GM20431 (cell line): ENCODE results near the gene LNX1.

Source experiments
- in situ Hi-C: fragments of 300-500 bp; cut with MseI, MboI; formaldehyde crosslinking; loops from one replicate; pipeline ENCODE4 v1.15.0; 2020; ENCODE audit warnings: low sequenced_read_pairs; ENCODE audit not compliant: unreplicated experiment

Gene LNX1

GRCh38 chr4:53505947-53506346 is 85.3 kb downstream of the LNX1 start:
- in situ Hi-C loops, result no loop called here

GRCh38 chr4:53502094-53502493 is 89.2 kb downstream of the LNX1 start:
- in situ Hi-C loops, result no loop called here

- in situ Hi-C loops, result no loop called here
Observed at GRCh38 chr4:53501561-53501960, 89.7 kb downstream of the LNX1 start.

GRCh38 chr4:53500546-53500945 is 90.7 kb downstream of the LNX1 start:
- in situ Hi-C loops, result no loop called here

- in situ Hi-C loops, result no loop called here
Observed at GRCh38 chr4:53499791-53500190, 91.5 kb downstream of the LNX1 start.

- in situ Hi-C loops, result no loop called here
Observed at GRCh38 chr4:53498706-53499105, 92.6 kb downstream of the LNX1 start.

- in situ Hi-C loops, result no loop called here
Observed at GRCh38 chr4:53497487-53498244, 93.6 kb downstream of the LNX1 start.

- in situ Hi-C loops, result no loop called here
Observed at GRCh38 chr4:53494851-53495250, 96.4 kb downstream of the LNX1 start.

- in situ Hi-C loops, result no loop called here
Observed at GRCh38 chr4:53490965-53491622, 100.2 kb downstream of the LNX1 start.

GRCh38 chr4:53490161-53490956 is 100.9 kb downstream of the LNX1 start:
- in situ Hi-C loops, result no loop called here

- in situ Hi-C loops, result no loop called here
Observed at GRCh38 chr4:53489279-53489889, 101.9 kb downstream of the LNX1 start.

- in situ Hi-C loops, result no loop called here
Observed at GRCh38 chr4:53487766-53488165, 103.5 kb downstream of the LNX1 start.

- in situ Hi-C loops, result no loop called here
Observed at GRCh38 chr4:53485658-53486040, 105.6 kb downstream of the LNX1 start.

- in situ Hi-C loops, result no loop called here
Observed at GRCh38 chr4:53484911-53485657, 106.2 kb downstream of the LNX1 start.

GRCh38 chr4:53483250-53483649 is 108.0 kb downstream of the LNX1 start:
- in situ Hi-C loops, result no loop called here

- in situ Hi-C loops, result no loop called here
Observed at GRCh38 chr4:53481586-53481985, 109.7 kb downstream of the LNX1 start.

- in situ Hi-C loops, result no loop called here
Observed at GRCh38 chr4:53480909-53481308, 110.4 kb downstream of the LNX1 start.

GRCh38 chr4:53479736-53480525 is 111.4 kb downstream of the LNX1 start:
- in situ Hi-C loops, result no loop called here
